Fibroblast of lung (primary cell): ENCODE data around the gene AFAP1L1.

Source experiments
- EZH2 ChIP-seq: IDR thresholded peaks from 2 replicates; pipeline ENCODE4 v1.5.1; 2012; ENCODE audit warnings: low read length, control low read depth, mild to moderate bottlenecking; ENCODE audit errors: missing control alignments
- TF ChIP-seq, protein P1 (sequence below), 2 donors: IDR thresholded peaks in 1 of 2; conservative IDR thresholded peaks in 1 of 2; 1 replicate in 1 of 2; 2 replicates in 1 of 2; pipeline ENCODE4 v1.5.1; 2011 to 2012; ENCODE audit warnings: low read length in 2 of 2, control low read depth in 1 of 2, inconsistent platforms in 1 of 2, low read depth in 1 of 2, mild to moderate bottlenecking in 1 of 2

DNA sequence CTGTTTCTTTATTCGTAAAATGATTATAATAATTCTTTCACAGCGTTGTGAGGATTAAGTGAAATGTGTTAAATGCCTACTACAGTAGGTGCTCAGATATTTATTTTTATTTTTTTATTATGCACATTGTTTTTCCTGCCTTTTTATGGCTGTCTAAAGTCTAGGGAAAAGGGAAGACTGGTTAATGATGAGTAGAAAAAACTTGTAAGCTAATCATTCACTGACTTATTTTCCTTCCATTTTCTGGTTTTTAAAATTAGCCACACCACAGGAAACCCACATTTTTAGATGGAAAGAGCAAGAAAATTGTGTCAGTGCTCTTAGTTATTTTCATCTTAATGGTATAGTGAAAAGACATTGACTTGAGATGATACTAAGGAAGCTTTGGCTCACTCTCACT, 82.3 kb downstream of the AFAP1L1 start:
- TF ChIP-seq, protein P1, sequence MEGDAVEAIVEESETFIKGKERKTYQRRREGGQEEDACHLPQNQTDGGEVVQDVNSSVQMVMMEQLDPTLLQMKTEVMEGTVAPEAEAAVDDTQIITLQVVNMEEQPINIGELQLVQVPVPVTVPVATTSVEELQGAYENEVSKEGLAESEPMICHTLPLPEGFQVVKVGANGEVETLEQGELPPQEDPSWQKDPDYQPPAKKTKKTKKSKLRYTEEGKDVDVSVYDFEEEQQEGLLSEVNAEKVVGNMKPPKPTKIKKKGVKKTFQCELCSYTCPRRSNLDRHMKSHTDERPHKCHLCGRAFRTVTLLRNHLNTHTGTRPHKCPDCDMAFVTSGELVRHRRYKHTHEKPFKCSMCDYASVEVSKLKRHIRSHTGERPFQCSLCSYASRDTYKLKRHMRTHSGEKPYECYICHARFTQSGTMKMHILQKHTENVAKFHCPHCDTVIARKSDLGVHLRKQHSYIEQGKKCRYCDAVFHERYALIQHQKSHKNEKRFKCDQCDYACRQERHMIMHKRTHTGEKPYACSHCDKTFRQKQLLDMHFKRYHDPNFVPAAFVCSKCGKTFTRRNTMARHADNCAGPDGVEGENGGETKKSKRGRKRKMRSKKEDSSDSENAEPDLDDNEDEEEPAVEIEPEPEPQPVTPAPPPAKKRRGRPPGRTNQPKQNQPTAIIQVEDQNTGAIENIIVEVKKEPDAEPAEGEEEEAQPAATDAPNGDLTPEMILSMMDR (conservative IDR thresholded peaks at IDR 0.05 in 1 of 2, IDR thresholded peaks at IDR 0.05 in 1 of 2; ENCODE audit: low read depth in 1 of 2, low read length in 2 of 2), result no peak
- no peak for TF ChIP-seq EZH2
